A549 (cell line): ENCODE results near the gene MAN2A2. TPM values are rescaled to one million over a fixed set of nuclear protein-coding genes. Genes with fewer than 3 reads are reported as not detected.

ENCODE experiments used
- ATAC-seq, 2 experiments: fragments of 200-7000 bp in 1 of 2; fragments of >200 bp in 1 of 2; cut with Nextera tagmentation in 1 of 2; cut with Tn5 transposase in 1 of 2; 3 replicates each; pipeline versions ENCODE4 v1.8.0 to v1.9.1; 2018 to 2020; ENCODE audit warnings: mild to moderate bottlenecking in 1 of 2, moderate library complexity in 1 of 2
- CTCF ChIA-PET: fragments of 300-600 bp; sonication (Branson Sonifier 250); formaldehyde crosslinking; extraction: SDS; loops from one replicate; lab custom pipeline; 2021; ENCODE audit warnings: antibody characterized with exemption, inconsistent platforms; lab: Yijun Ruan, JAX
- POLR2A ChIA-PET: fragments of 350-600 bp; formaldehyde crosslinking; extraction: SDS; loops from one replicate; lab custom pipeline; 2021; ENCODE audit warnings: antibody characterized with exemption, inconsistent platforms; lab: Yijun Ruan, JAX
- DNase-seq, 2 experiments: peaks; one replicate each; pipeline versions ENCODE4 v3.0.0 to v3.0.0-alpha.2; 2011 to 2016; ENCODE audit warnings: low read depth in 1 of 2, low spot score in 1 of 2
- FAIRE-seq: peaks from 2 replicates; lab custom pipeline; 2011; peaks lifted over from hg19 to GRCh38; lab: Jason Lieb, UNC
- H3K27ac ChIP-seq, 2 experiments: fragments of >200 bp; sonication (Bioruptor Twin); formaldehyde crosslinking; 3 replicates each; pipeline ENCODE4 v1.5.1; 2016 to 2017
- H3K4me1 ChIP-seq: fragments of >200 bp; sonication (Bioruptor Twin); formaldehyde crosslinking; 3 replicates; pipeline ENCODE4 v1.6.1; 2016
- H3K4me2 ChIP-seq: fragments of >200 bp; sonication (Bioruptor Twin); formaldehyde crosslinking; 3 replicates; pipeline ENCODE4 v1.6.1; 2016
- H3K4me3 ChIP-seq: fragments of >200 bp; sonication (Bioruptor Twin); formaldehyde crosslinking; 3 replicates; pipeline ENCODE4 v1.5.1; 2016
- H3K9me3 ChIP-seq: fragments of >200 bp; sonication (Bioruptor Twin); formaldehyde crosslinking; 3 replicates; pipeline ENCODE4 v1.6.1; 2016
- BHLHE40 ChIP-seq: IDR thresholded peaks from 2 replicates; pipeline ENCODE4 v1.6.1; 2012; ENCODE audit warnings: low read depth, low read length, inconsistent platforms
- CBX2 ChIP-seq: fragments of 200-600 bp; sonication (generic); IDR thresholded peaks from 2 replicates; pipeline ENCODE4 v1.6.1; 2016; ENCODE audit warnings: low read depth, mild to moderate bottlenecking, borderline replicate concordance
- CEBPB ChIP-seq, 2 experiments: fragments of >200 bp in 1 of 2; sonication (Bioruptor Twin) in 1 of 2; formaldehyde crosslinking in 1 of 2; IDR thresholded peaks; 2 replicates each; pipeline ENCODE4 v1.6.1; 2012 to 2016
- E2F6 ChIP-seq: IDR thresholded peaks from 2 replicates; pipeline ENCODE4 v1.6.1; 2012; ENCODE audit warnings: low read depth, borderline replicate concordance
- FOSB ChIP-seq: fragments of 250-450 bp; sonication (Bioruptor Pico); IDR thresholded peaks from 2 replicates; pipeline ENCODE4 v1.5.0; 2020; ENCODE audit warnings: mild to moderate bottlenecking, moderate library complexity
- FOSL2 ChIP-seq, 2 experiments: fragments of 450-650 bp in 1 of 2; fragments of >200 bp in 1 of 2; sonication (Bioruptor Twin) in 1 of 2; formaldehyde crosslinking; IDR thresholded peaks; 2 replicates each; pipeline versions ENCODE4 v1.5.0 to v1.6.1; 2016 to 2020; ENCODE audit warnings: mild to moderate bottlenecking in 1 of 2, moderate library complexity in 1 of 2
- GATA3 ChIP-seq: IDR thresholded peaks from 2 replicates; pipeline ENCODE4 v1.6.1; 2012; ENCODE audit warnings: borderline replicate concordance
- HDAC2 ChIP-seq: fragments of 200-600 bp; sonication (generic); IDR thresholded peaks from 2 replicates; pipeline ENCODE4 v1.6.1; 2016
- HES2 ChIP-seq: fragments of >200 bp; sonication (Bioruptor Twin); formaldehyde crosslinking; IDR thresholded peaks from 2 replicates; pipeline ENCODE4 v1.6.1; 2016
- HEYL ChIP-seq: fragments of 250-450 bp; sonication (Bioruptor Pico); IDR thresholded peaks from 2 replicates; pipeline ENCODE4 v1.8.0; 2021; ENCODE audit warnings: mild to moderate bottlenecking, moderate library complexity
- HOXB13 ChIP-seq: fragments of 250-450 bp; sonication (Bioruptor Pico); IDR thresholded peaks from 2 replicates; pipeline ENCODE4 v1.5.0; 2020; ENCODE audit warnings: low read depth, mild to moderate bottlenecking, moderate library complexity
- HOXB5 ChIP-seq: fragments of 250-450 bp; sonication (Bioruptor Pico); IDR thresholded peaks from 2 replicates; pipeline ENCODE4 v1.5.0; 2020; ENCODE audit warnings: mild to moderate bottlenecking, moderate library complexity
- JUN ChIP-seq, 2 experiments: fragments of >200 bp; sonication (Bioruptor Twin); formaldehyde crosslinking; IDR thresholded peaks; 2 replicates in 1 of 2; 3 replicates in 1 of 2; pipeline ENCODE4 v1.6.1; 2016 to 2017
- MAZ ChIP-seq: fragments of 150-350 bp; IDR thresholded peaks from 2 replicates; pipeline ENCODE4 v1.6.1; 2014; ENCODE audit warnings: antibody characterized with exemption, low read depth, low read length, borderline replicate concordance
- NFE2L2 ChIP-seq: fragments of 150-350 bp; conservative IDR thresholded peaks from 2 replicates; pipeline ENCODE4 v1.6.1; 2014; ENCODE audit warnings: low read length
- PBX3 ChIP-seq: IDR thresholded peaks from 2 replicates; pipeline ENCODE4 v1.6.1; 2012
- PHF8 ChIP-seq: fragments of 200-600 bp; sonication (generic); IDR thresholded peaks from 2 replicates; pipeline ENCODE4 v1.6.1; 2016; ENCODE audit warnings: low read depth, mild to moderate bottlenecking, antibody characterized with exemption, moderate library complexity, borderline replicate concordance
- SREBF2 ChIP-seq: fragments of 450-650 bp; IDR thresholded peaks from 2 replicates; pipeline ENCODE4 v1.6.1; 2014; ENCODE audit warnings: mild to moderate bottlenecking, moderate library complexity
- TFCP2L1 ChIP-seq: fragments of 250-450 bp; sonication (Bioruptor Pico); IDR thresholded peaks from 2 replicates; pipeline ENCODE4 v1.5.0; 2021; ENCODE audit warnings: mild to moderate bottlenecking
- ZC3H11A ChIP-seq: fragments of 450-650 bp; IDR thresholded peaks from 2 replicates; pipeline ENCODE4 v1.6.1; 2014; ENCODE audit warnings: antibody characterized with exemption, mild to moderate bottlenecking
- ZFP36 ChIP-seq: fragments of 450-650 bp; IDR thresholded peaks from 2 replicates; pipeline ENCODE4 v1.6.1; 2014; ENCODE audit warnings: borderline replicate concordance; ENCODE audit not compliant: partially characterized antibody
- WGBS: methylation state at CpG from one replicate; pipeline ENCODE4 v1.1.6; 2017; ENCODE audit errors: missing lambda C conversion rate; 5-methylcytosine and 5-hydroxymethylcytosine counted together
- polyA plus RNA-seq, 4 experiments: library from polyadenylated mRNA; depleted of rRNA in 3 of 4; stranded (reverse); fragments of >200 nt; fragmentation: RNase III in 1 of 4; extraction: RNeasy Plus Mini Kit Qiagen cat#74134 plus additional on column Dnase treatment in 1 of 4; gene quantifications; 2 replicates in 3 of 4; 3 replicates in 1 of 4; pipeline ENCODE4 v1.2.3, GENCODE V29; 2011 to 2017
- TF ChIP-seq, protein P1 (sequence below): fragments of >200 bp; sonication (Bioruptor Twin); formaldehyde crosslinking; IDR thresholded peaks from 3 replicates; pipeline ENCODE4 v1.6.1; 2016
- TF ChIP-seq, protein P2 (sequence below): fragments of >200 bp; sonication (Bioruptor Twin); formaldehyde crosslinking; IDR thresholded peaks from 3 replicates; pipeline ENCODE4 v1.5.1; 2016

The MAN2A2 gene
- polyA plus RNA-seq, 2 of the 4 experiments (the other 2 are of a cell fraction): 22.0 to 32.6 TPM

DNA sequence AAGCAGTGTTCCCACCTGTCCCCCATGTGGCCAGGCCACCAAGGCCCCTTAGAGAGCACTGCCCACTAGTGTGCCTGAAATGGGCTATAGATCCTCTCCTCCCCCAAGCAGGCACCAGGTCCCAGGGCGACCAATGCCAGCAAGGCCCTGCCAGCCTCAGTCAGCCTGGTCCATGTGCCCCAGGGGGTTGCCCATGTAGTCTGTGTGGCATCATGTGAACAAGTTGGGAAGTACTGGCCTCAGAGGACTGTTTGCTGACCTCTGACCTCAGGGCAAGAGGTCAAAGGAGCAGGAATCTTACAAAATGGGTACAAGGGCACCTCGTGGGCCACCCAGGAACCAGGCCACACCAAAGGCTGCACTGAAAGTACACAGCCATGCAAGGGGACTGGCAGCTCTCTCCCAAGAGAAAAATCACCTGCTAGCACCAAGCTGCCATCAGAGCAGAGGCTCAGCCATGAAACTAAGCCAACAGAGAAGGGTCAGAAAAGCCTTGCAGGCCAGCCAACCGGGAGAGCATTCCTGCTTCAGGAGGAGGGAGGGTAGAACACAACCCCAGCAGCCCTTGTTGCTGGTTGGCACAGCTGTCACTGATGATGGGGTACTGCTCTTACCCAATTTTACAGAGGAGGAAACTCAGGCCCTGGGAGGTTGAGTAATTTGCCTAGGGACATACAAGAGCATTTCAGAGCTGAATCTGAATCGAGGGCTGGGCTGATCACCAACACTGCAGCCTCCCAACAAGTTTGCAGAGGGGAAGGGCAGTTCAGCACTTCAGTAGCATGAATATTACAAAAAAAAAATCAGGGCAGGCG lies 39.9 kb upstream of the MAN2A2 start (continued):
- TF ChIP-seq MAZ (no peak), FOSL2 (IDR thresholded peaks at IDR 0.05) (no peak), FOSL2 (CRISPR knock-in tag; IDR thresholded peaks at IDR 0.05) (no peak), TFCP2L1 (CRISPR knock-in tag) (no peak), ZFP36 (no peak), HEYL (CRISPR knock-in tag) (no peak), ZC3H11A (no peak), BHLHE40 (no peak), HDAC2 (no peak), FOSB (CRISPR knock-in tag) (no peak), CEBPB (IDR thresholded peaks at IDR 0.05) (peak in 1 of 2 experiments; percentile 81; a peak in 2 of 4 replicates), HOXB13 (CRISPR knock-in tag) (no peak), PHF8 (no peak), SREBF2 (no peak)
- TF ChIP-seq, protein P1, sequence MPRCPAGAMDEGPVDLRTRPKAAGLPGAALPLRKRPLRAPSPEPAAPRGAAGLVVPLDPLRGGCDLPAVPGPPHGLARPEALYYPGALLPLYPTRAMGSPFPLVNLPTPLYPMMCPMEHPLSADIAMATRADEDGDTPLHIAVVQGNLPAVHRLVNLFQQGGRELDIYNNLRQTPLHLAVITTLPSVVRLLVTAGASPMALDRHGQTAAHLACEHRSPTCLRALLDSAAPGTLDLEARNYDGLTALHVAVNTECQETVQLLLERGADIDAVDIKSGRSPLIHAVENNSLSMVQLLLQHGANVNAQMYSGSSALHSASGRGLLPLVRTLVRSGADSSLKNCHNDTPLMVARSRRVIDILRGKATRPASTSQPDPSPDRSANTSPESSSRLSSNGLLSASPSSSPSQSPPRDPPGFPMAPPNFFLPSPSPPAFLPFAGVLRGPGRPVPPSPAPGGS: 0 out of 3 replicates have a peak, but pooled peaks have one; percentile 36
- TF ChIP-seq, all 56 proteins: peak for 6

GRCh38 chr15:90863987-90864386 lies 39.1 kb upstream of the MAN2A2 start:
- ChIA-PET CTCF (interaction anchor here (0.7 to 6.8 kb wide), 8 partner anchors 10 to 216 kb away, joined by 3 to 59 read pairs (median 4); partner anchors contain the start of gene UNC45A), POLR2A (no interaction called here)
- DNase-seq (no peak), FAIRE-seq (no peak), ATAC-seq (no peak)
- Histone ChIP-seq H3K9me3 (no peaks in the 10 kb centered on the region), H3K4me2 (peak overlapping the region; percentile 44), H3K4me3 (no peak overlapping the region), H3K4me1 (peaks cover 80% of the 10 kb centered on the region), H3K27ac (peak overlapping the region; percentile 25 to 76)
- 91% methylated on average over 4 of the region's 4 CpGs for whole genome bisulfite sequencing
- TF ChIP-seq JUN (IDR thresholded peaks at IDR 0.05) (no peak), PBX3 (no peak), GATA3 (no peak), HOXB5 (CRISPR knock-in tag) (no peak), E2F6 (no peak), CBX2 (no peak), NFE2L2 (no peak), HES2 (no peak)
- TF ChIP-seq, protein P2, sequence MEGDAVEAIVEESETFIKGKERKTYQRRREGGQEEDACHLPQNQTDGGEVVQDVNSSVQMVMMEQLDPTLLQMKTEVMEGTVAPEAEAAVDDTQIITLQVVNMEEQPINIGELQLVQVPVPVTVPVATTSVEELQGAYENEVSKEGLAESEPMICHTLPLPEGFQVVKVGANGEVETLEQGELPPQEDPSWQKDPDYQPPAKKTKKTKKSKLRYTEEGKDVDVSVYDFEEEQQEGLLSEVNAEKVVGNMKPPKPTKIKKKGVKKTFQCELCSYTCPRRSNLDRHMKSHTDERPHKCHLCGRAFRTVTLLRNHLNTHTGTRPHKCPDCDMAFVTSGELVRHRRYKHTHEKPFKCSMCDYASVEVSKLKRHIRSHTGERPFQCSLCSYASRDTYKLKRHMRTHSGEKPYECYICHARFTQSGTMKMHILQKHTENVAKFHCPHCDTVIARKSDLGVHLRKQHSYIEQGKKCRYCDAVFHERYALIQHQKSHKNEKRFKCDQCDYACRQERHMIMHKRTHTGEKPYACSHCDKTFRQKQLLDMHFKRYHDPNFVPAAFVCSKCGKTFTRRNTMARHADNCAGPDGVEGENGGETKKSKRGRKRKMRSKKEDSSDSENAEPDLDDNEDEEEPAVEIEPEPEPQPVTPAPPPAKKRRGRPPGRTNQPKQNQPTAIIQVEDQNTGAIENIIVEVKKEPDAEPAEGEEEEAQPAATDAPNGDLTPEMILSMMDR: no peak
